OCI-LY1 (cell line): ENCODE measurements around the gene RASGEF1C.

Source experiments
- H2AFZ ChIP-seq: fragments of 200-600 bp; sonication (generic), shearing (Covaris generic); 2 replicates; pipeline ENCODE4 v1.6.0; 2014; ENCODE audit warnings: antibody characterized with exemption, mild to moderate bottlenecking, low read length
- H3F3A ChIP-seq: fragments of 200-600 bp; sonication (generic), shearing (Covaris generic); 2 replicates; pipeline ENCODE4 v1.6.0; 2014; ENCODE audit warnings: mild to moderate bottlenecking, antibody characterized with exemption, low read length, moderate library complexity; ENCODE audit not compliant: insufficient read depth
- H3K27ac ChIP-seq: fragments of 200-600 bp; sonication (generic); 2 replicates; pipeline ENCODE4 v1.5.1; 2014; ENCODE audit warnings: low read length, mixed run types, mild to moderate bottlenecking, low read depth; ENCODE audit not compliant: poor library complexity, severe bottlenecking
- H3K27me3 ChIP-seq: fragments of 200-600 bp; sonication (generic); 2 replicates; pipeline ENCODE4 v1.6.0; 2014; ENCODE audit warnings: antibody characterized with exemption, mild to moderate bottlenecking, low read length, moderate library complexity; ENCODE audit not compliant: insufficient read depth
- H3K36me3 ChIP-seq: fragments of 200-600 bp; sonication (generic); 2 replicates; pipeline ENCODE4 v1.6.1; 2014; ENCODE audit warnings: mild to moderate bottlenecking, antibody characterized with exemption, low read length, moderate library complexity, mixed read lengths; ENCODE audit not compliant: insufficient read depth
- H3K4me1 ChIP-seq: fragments of 200-600 bp; sonication (generic); 2 replicates; pipeline ENCODE4 v1.5.1; 2014; ENCODE audit warnings: mild to moderate bottlenecking, low read length, moderate library complexity; ENCODE audit not compliant: insufficient read depth, severe bottlenecking
- H3K4me2 ChIP-seq: fragments of 200-600 bp; sonication (generic), shearing (Covaris generic); 2 replicates; pipeline ENCODE4 v1.6.1; 2014; ENCODE audit warnings: low read length
- H3K4me3 ChIP-seq: fragments of 200-600 bp; sonication (generic); 2 replicates; pipeline ENCODE4 v1.5.1; 2014; ENCODE audit warnings: low read length, low read depth, mild to moderate bottlenecking, mixed read lengths; ENCODE audit not compliant: poor library complexity, severe bottlenecking
- H3K79me2 ChIP-seq: fragments of 200-600 bp; shearing (Covaris generic); 2 replicates; pipeline ENCODE4 v1.6.1; 2016; ENCODE audit warnings: mixed run types, low read length, mixed read lengths; ENCODE audit not compliant: insufficient read depth
- H3K9ac ChIP-seq: fragments of 200-600 bp; sonication (generic), shearing (Covaris generic); 2 replicates; pipeline ENCODE4 v1.6.1; 2014; ENCODE audit warnings: mild to moderate bottlenecking, low read length, mixed read lengths
- H3K9me2 ChIP-seq: fragments of 200-600 bp; sonication (generic), shearing (Covaris generic); 2 replicates; pipeline ENCODE4 v1.6.1; 2014; ENCODE audit warnings: low read depth, mild to moderate bottlenecking, low read length, mixed read lengths
- H3K9me3 ChIP-seq: fragments of 200-600 bp; shearing (Covaris generic); 2 replicates; pipeline ENCODE4 v1.6.1; 2014; ENCODE audit warnings: low read length, mixed read lengths
- H4K20me1 ChIP-seq: fragments of 200-600 bp; sonication (generic), shearing (Covaris generic); 2 replicates; pipeline ENCODE4 v1.6.0; 2016; ENCODE audit warnings: mild to moderate bottlenecking, low read length; ENCODE audit not compliant: insufficient read depth
- EZH2 ChIP-seq: fragments of 200-600 bp; sonication (generic), shearing (Covaris generic); IDR thresholded peaks from 2 replicates; pipeline ENCODE4 v1.8.0; 2017; ENCODE audit warnings: borderline replicate concordance, mixed run types, mild to moderate bottlenecking, antibody characterized with exemption, low read length, moderate library complexity, mixed read lengths
- TF ChIP-seq, protein P1 (sequence below): fragments of 200-600 bp; sonication (generic), shearing (Covaris generic); IDR thresholded peaks from 2 replicates; pipeline ENCODE4 v1.5.1; 2017; ENCODE audit warnings: mild to moderate bottlenecking, antibody characterized with exemption, low read length, moderate library complexity, mixed read lengths

Gene RASGEF1C

DNA sequence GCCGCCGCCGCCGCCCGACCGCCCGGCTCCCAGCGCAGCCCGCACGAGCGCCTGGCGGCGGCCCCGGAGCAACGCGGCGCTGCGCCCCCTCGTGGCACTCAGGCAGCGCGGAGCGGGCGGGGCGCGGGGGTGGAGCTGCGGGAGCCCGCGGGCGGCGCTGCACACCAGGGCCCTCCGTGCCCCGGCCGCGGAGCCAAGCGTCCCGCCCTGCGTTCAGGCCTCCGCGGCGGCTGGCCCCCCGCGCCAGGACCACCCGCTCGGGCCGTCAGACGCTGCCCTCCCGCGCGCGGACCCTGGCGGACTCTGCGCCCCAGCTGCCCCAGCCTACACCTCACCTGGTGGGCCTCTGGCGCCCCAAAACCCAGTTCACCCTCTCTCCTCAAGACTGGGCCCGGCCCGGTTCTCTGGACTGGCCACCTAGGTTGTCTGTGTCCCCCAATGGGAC lies at the start of gene RASGEF1C:
RASGEF1C (minus strand) TSS at position 75 of the 445 bp plus-strand sequence. CDS start 71,159 bp downstream, outside the sequence.
- no peaks in the 10 kb centered on the region for H3K9me2 ChIP-seq
- no peak within 1 kb of the TSS; the same call in 1 of the 2 replicates for H3K9ac ChIP-seq
- H3K4me3 ChIP-seq: peak within 1 kb of the TSS; percentile 54
- H3K27me3 ChIP-seq: 0 out of 2 replicates have a peak, but pooled peaks cover 4% of the 10 kb centered on the region
- TF ChIP-seq, protein P1, sequence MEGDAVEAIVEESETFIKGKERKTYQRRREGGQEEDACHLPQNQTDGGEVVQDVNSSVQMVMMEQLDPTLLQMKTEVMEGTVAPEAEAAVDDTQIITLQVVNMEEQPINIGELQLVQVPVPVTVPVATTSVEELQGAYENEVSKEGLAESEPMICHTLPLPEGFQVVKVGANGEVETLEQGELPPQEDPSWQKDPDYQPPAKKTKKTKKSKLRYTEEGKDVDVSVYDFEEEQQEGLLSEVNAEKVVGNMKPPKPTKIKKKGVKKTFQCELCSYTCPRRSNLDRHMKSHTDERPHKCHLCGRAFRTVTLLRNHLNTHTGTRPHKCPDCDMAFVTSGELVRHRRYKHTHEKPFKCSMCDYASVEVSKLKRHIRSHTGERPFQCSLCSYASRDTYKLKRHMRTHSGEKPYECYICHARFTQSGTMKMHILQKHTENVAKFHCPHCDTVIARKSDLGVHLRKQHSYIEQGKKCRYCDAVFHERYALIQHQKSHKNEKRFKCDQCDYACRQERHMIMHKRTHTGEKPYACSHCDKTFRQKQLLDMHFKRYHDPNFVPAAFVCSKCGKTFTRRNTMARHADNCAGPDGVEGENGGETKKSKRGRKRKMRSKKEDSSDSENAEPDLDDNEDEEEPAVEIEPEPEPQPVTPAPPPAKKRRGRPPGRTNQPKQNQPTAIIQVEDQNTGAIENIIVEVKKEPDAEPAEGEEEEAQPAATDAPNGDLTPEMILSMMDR: no peak
- TF ChIP-seq EZH2: no peak
- H3K4me1 ChIP-seq: peaks cover 4% of the 10 kb centered on the region
- H2AFZ ChIP-seq: no peak within 1 kb of the TSS
- H3K27ac ChIP-seq: no peak within 1 kb of the TSS
- H3K9me3 ChIP-seq: no peaks in the 10 kb centered on the region
- no peaks in the 10 kb centered on the region for H3K79me2 ChIP-seq
- no peaks in the 10 kb centered on the region for H3F3A ChIP-seq
- no peaks in the 10 kb centered on the region for H3K36me3 ChIP-seq
- no peaks in the 10 kb centered on the region for H4K20me1 ChIP-seq
- H3K4me2 ChIP-seq: peak within 1 kb of the TSS; percentile 72

DNA sequence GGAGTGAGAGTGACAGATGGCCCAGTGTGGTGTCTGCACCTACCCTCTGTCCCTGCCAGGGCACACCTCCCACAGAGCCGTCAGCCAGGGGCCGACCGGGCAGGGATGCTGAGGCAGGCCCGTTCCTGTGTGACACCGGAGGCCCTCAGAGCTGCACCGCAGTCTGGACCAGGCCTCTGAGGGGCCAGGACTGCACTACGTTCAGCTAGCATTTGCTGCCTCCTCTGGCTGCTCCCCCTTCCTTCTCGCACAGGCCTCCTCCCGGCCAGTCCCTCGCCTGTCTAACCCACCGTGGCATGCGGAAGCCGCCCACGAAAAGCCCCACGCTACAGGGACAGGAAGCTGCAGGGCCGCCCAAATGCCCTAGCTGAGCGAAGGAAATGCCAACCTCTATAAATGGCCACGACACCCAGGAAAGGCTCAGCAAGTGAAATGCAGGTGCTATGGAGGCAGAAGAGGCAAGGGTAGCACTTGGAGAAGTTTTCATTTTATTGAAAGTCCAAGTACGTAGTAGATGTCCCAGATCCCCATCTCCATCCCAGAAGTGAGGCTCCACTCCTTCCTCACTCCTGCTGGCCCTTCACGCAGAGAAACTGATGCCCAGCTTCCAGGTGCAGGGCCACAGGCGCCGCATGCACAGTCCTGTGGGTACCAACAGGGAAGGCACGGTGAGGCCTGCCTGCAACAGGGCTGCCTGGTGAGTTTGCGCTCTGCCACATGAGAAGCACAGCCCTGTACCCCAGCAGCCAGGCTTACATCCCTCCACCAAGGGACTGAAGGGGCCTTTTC lies 44.2 kb upstream of the RASGEF1C start:
- no peak overlapping the region for H3K9ac ChIP-seq
- no peaks in the 10 kb centered on the region for H3K9me2 ChIP-seq
- H4K20me1 ChIP-seq: no peaks in the 10 kb centered on the region
- peaks cover 51% of the 10 kb centered on the region for H3K9me3 ChIP-seq
- H3K4me1 ChIP-seq: no peaks in the 10 kb centered on the region
- H3K4me3 ChIP-seq: no peak overlapping the region
- H3K27me3 ChIP-seq: no peaks in the 10 kb centered on the region
- TF ChIP-seq, protein P1: no peak
- no peak for TF ChIP-seq EZH2
- H3K36me3 ChIP-seq: peaks cover 71% of the 10 kb centered on the region
- H3K27ac ChIP-seq: no peak overlapping the region
- H3F3A ChIP-seq: no peaks in the 10 kb centered on the region
- no peaks in the 10 kb centered on the region for H3K79me2 ChIP-seq
- no peak overlapping the region for H2AFZ ChIP-seq
- no peak overlapping the region for H3K4me2 ChIP-seq

DNA sequence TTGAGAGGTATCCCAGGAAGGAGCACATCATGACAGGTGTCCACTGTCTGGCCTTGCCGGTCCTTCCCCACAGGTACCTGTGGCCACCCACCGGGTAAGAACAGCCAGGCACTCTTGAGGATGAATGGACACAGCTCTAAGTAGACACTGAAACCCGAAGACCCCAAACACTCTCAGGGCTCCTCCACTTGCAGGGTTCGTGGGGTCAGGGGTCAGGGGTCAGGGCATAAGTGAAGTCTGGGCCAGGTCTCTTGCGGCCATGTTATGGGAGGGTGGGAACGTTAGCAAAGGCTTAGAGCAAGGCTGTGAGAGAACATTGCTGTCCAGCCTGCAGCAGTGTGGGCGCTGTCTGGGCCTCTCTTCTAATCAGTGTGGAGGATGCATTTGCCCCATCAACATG lies 42.9 kb upstream of the RASGEF1C start:
- Histone ChIP-seq H3K36me3 (peaks cover 71% of the 10 kb centered on the region), H3K4me2 (no peak overlapping the region), H3K9me2 (no peaks in the 10 kb centered on the region), H3K27me3 (no peaks in the 10 kb centered on the region), H3K9ac (no peak overlapping the region), H2AFZ (no peak overlapping the region), H3K4me3 (no peak overlapping the region), H3K79me2 (no peaks in the 10 kb centered on the region), H3K27ac (no peak overlapping the region), H3K4me1 (no peaks in the 10 kb centered on the region), H4K20me1 (no peaks in the 10 kb centered on the region), H3K9me3 (peaks cover 39% of the 10 kb centered on the region), H3F3A (no peaks in the 10 kb centered on the region)
- no peak for TF ChIP-seq EZH2
- TF ChIP-seq, protein P1: no peak
